Cardiac fibroblast (primary cell): ENCODE data around the gene CENPB.

Experiments used
- DNase-seq, 2 donors: peaks; one replicate each; pipeline versions ENCODE4 v3.0.0 to v3.0.0-alpha.2; 2010; ENCODE audit warnings: low read depth in 2 of 2
- H3K4me3 ChIP-seq, 2 donors: replicated peaks in 1 of 2; 1 replicate in 1 of 2; 2 replicates in 1 of 2; pipeline ENCODE4 v1.5.1; 2011; ENCODE audit warnings: low read depth in 2 of 2, low read length in 2 of 2, mild to moderate bottlenecking in 2 of 2, moderate library complexity in 1 of 2
- TF ChIP-seq, protein P1 (sequence below): IDR thresholded peaks from one replicate; pipeline ENCODE4 v1.5.1; 2011; ENCODE audit warnings: low read depth, mild to moderate bottlenecking, low read length, inconsistent platforms

CENPB gene

DNA sequence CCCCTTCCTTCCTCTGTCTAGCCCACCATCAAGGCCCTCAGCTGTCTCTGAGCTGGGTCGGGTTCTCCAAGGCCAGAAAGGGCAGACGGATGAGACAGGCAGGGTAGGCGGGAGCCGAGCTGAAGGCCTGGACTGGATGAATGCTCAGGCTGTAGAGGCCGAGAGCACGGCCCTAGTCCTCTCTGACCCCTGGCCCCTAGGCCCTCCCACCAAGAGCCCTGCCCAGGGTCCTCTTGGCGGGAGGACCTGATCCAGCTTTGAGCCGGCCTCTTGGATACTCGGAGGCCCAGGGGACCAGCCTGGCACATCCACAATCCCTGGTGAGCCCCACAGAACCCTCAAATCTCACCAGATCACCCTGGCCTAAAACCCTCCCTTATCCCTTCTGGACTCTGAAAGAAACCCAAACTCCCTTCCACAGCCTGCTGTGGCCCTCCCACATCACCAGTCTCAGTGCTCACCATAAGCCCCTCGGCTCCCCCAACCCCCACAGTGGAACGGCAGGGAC lies 27.2 kb downstream of the CENPB start:
- TF ChIP-seq, protein P1, sequence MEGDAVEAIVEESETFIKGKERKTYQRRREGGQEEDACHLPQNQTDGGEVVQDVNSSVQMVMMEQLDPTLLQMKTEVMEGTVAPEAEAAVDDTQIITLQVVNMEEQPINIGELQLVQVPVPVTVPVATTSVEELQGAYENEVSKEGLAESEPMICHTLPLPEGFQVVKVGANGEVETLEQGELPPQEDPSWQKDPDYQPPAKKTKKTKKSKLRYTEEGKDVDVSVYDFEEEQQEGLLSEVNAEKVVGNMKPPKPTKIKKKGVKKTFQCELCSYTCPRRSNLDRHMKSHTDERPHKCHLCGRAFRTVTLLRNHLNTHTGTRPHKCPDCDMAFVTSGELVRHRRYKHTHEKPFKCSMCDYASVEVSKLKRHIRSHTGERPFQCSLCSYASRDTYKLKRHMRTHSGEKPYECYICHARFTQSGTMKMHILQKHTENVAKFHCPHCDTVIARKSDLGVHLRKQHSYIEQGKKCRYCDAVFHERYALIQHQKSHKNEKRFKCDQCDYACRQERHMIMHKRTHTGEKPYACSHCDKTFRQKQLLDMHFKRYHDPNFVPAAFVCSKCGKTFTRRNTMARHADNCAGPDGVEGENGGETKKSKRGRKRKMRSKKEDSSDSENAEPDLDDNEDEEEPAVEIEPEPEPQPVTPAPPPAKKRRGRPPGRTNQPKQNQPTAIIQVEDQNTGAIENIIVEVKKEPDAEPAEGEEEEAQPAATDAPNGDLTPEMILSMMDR = no peak
- H3K4me3 ChIP-seq = no peak overlapping the region
- no peak for DNase-seq

DNA sequence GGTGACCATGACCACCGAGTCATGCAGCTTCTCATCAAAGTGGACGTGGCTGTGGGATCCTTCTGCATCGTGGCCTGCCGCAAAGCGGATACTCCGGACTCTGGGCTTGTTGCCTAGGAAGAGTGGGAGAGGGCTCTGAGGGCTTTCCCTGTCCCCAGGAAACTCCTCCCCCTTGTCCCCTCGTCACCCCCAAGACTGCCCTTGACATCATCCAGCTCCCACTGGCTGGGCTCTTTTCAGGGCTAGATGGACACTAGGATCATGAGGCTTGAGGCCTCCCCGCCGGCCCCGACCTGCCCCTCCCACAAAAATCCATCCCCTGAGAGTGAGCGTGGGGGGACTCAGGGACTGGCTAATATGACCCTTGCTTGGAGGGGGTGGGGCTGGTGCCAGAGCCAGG lies 28.0 kb downstream of the CENPB start:
- DNase-seq = no peak
- TF ChIP-seq, protein P1 = no peak
- no peak overlapping the region for H3K4me3 ChIP-seq

DNA sequence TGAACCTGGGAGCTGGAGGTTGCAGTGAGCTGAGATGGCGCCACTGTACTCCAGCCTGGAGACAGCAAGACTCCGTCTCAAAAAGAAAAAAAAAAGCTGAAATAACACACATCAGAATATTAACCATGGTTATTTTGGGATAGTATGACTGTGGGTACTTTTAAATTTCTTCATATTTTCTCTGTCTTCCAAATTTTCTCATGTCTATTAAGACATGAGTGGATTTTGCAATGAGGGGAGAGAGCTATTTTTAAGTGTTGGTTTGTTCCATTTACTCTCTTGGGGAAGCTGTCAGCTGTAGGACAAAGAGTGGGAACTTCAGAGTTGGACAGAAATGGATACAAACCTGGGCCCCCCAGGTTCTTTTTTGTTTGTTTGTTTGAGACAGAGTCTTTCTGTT lies 29.3 kb downstream of the CENPB start:
- TF ChIP-seq, protein P1 = no peak
- DNase-seq = no peak
- H3K4me3 ChIP-seq = no peak overlapping the region

DNA sequence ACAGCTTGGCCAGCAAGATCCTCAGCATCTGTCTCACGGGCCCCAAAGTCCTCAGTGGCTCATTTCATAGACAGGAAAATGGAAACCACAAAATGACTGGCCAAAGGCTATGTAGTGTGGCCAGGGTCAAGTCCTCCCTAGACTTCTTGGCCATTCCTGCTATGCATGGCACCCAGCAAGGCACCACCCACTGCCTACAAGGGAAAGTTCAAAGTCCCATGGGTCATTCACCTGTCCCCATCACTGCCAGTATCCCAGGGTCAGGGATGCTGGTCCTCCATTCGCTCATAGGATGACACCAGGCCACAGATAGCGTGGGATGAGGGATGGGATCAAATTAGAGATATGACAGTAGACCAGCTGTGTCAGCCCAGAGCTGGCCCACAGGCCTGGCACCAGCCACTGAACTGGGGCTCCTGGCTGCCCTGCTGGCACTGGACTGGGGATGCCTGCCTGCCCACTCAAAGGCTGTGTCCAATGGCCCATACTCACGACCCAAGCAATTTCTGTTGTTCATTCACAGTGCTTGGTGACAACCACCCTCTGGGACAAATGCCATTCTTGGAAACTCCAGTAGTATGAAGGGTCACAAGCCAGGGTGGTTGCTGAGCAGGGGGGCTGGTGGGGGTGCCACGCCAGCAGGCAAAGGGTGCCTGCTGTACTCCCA lies 30.6 kb downstream of the CENPB start:
- DNase-seq = no peak
- H3K4me3 ChIP-seq = no peak overlapping the region
- TF ChIP-seq, protein P1 = no peak

DNA sequence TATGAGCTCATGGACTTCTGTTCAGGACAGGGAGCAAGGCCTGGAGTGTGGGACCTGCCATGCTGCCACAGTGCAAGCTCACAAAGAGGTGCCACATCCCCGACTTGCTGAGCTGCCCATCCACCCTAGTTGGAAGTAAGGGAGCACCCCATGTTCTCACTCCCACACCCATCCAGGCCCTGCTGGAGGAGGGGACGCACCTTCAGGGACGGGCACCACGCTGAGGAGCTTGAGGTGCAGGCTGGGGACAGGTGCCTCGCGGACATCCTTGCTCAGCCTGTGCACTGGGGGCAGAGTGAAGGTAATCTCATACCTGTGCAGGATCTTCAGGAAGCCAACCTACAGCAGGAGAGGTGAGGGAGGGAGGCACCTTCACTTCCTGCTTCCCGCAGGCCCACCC lies 31.3 kb downstream of the CENPB start:
- no peak overlapping the region for H3K4me3 ChIP-seq
- no peak for DNase-seq
- TF ChIP-seq, protein P1 = no peak

DNA sequence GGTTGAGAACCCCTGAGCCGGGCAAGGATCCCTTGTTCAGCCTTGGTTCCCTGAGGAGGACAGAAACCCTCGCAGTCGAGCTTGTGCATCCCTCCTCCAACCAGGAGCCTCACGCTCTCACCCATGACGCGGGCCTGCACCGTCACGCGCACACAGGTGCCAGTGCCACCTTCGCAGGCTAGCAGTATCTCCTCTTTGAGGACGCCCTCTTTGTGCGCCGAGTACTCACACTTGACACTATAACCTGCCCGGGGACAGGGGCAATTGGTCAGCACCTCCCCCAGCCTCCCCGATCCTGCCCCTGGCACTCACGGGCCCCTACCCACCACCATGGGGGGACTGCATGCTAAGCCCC lies 32.3 kb downstream of the CENPB start:
- no peak overlapping the region for H3K4me3 ChIP-seq
- no peak for DNase-seq
- TF ChIP-seq, protein P1 = no peak
